MM.1S (cell line): ENCODE measurements around the gene SLC1A7.
A peak's percentile ranks its signal among the peaks of the same experiment; 100 is the strongest.

Experiments used
- EZH2 ChIP-seq: fragments of 300-600 bp; sonication (generic); optimal IDR thresholded peaks from 2 replicates; pipeline ENCODE3; 2017; ENCODE audit warnings: low read depth, mild to moderate bottlenecking, antibody characterized with exemption, low read length, mixed read lengths
- EZH2phosphoT487 ChIP-seq: fragments of 300-600 bp; sonication (generic); IDR thresholded peaks from 2 replicates; pipeline ENCODE4 v1.6.1; 2018; ENCODE audit warnings: antibody characterized with exemption, low read length
- TF ChIP-seq, protein P1 (sequence below): fragments of 300-600 bp; sonication (generic); IDR thresholded peaks from 2 replicates; pipeline ENCODE4 v1.5.1; 2016; ENCODE audit warnings: antibody characterized with exemption, low read length, mixed read lengths

GRCh38 chr1:53182111-53182593 lies 39.7 kb upstream of the SLC1A7 start:
- TF ChIP-seq, protein P1, sequence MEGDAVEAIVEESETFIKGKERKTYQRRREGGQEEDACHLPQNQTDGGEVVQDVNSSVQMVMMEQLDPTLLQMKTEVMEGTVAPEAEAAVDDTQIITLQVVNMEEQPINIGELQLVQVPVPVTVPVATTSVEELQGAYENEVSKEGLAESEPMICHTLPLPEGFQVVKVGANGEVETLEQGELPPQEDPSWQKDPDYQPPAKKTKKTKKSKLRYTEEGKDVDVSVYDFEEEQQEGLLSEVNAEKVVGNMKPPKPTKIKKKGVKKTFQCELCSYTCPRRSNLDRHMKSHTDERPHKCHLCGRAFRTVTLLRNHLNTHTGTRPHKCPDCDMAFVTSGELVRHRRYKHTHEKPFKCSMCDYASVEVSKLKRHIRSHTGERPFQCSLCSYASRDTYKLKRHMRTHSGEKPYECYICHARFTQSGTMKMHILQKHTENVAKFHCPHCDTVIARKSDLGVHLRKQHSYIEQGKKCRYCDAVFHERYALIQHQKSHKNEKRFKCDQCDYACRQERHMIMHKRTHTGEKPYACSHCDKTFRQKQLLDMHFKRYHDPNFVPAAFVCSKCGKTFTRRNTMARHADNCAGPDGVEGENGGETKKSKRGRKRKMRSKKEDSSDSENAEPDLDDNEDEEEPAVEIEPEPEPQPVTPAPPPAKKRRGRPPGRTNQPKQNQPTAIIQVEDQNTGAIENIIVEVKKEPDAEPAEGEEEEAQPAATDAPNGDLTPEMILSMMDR = peak; percentile 95
- no peak for TF ChIP-seq EZH2
- no peak for TF ChIP-seq EZH2phosphoT487
